Neuron (in vitro differentiated cells): ENCODE results near the gene ZDHHC1.

Source experiments
- H2AFZ ChIP-seq: one replicate; pipeline ENCODE4 v1.6.1; 2013; ENCODE audit warnings: low read depth, mild to moderate bottlenecking, inconsistent platforms, low read length, moderate library complexity
- H3K27me3 ChIP-seq: one replicate; pipeline ENCODE4 v1.6.1; 2013; ENCODE audit warnings: low read length; ENCODE audit not compliant: insufficient read depth
- H3K36me3 ChIP-seq: one replicate; pipeline ENCODE4 v1.6.1; 2013; ENCODE audit warnings: low read length; ENCODE audit not compliant: insufficient read depth
- H3K4me1 ChIP-seq: one replicate; pipeline ENCODE4 v1.6.1; 2013; ENCODE audit warnings: low read length; ENCODE audit not compliant: insufficient read depth
- H3K4me3 ChIP-seq: 2 replicates; pipeline ENCODE4 v1.5.1; 2013; ENCODE audit warnings: mild to moderate bottlenecking, low read length, moderate library complexity
- H3K9me3 ChIP-seq: one replicate; pipeline ENCODE4 v1.6.1; 2013; ENCODE audit warnings: low read length

The ZDHHC1 gene, protein sequence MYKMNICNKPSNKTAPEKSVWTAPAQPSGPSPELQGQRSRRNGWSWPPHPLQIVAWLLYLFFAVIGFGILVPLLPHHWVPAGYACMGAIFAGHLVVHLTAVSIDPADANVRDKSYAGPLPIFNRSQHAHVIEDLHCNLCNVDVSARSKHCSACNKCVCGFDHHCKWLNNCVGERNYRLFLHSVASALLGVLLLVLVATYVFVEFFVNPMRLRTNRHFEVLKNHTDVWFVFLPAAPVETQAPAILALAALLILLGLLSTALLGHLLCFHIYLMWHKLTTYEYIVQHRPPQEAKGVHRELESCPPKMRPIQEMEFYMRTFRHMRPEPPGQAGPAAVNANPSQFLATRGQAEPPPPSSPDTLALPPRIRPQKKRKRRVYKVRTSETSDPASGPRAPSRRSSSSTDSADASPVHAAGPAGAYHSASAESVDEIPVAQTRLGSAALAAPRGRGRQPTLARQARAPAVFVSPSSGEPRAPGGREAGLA

DNA sequence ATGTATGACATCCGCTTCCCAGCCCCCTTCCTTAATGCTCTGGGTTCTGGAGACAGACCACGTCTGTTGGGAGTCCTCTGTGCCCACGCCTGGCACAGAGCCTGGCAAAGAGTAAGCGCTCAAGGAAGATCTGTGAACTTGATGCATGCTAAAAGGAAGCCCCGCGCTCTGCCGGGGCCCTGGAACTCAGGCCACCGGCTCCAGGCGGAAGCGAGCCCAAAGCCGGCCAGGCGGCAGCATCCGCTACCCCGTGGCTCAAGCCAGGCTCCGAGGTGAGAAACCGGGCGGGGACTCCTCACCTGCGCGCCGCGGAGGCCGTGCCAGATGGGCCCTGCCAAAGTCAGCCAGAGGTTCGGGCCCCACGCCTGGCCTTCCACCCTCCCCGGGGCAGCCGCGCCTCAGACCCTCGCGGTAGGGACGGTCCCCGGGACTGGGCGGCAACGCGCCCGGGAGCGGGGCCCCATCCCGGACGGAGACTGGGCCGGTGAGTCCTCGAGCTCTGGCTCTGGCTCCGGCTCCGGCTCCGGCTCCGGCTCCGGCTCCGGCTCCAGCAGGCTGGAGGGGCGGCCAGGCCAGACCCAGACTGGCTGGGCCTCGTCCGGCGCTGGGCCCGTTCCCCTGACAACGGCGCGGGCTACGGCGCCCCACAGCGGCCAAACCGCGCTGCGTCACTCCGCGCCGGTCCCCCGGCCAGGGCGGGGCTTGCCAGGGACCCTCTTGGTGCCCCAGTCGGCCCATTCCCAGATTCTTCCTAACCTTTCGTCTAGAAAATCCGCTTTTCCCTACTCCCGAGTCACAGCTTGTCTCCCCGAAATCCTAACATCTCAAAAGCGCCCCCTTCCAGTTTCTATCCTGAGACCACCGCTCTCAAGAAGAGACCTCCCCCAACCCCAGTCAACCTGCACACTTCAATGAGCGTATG lies at the start of gene ZDHHC1:
Gene ZDHHC1, minus strand, starts transcription at position 606 of the 922 bp plus-strand sequence. CDS start 8,702 bp downstream, outside the sequence.
- Histone ChIP-seq H3K4me1 (peaks cover 2% of the 10 kb centered on the region), H3K4me3 (peak within 1 kb of the TSS; percentile 65), H3K27me3 (no peaks in the 10 kb centered on the region), H2AFZ (peak within 1 kb of the TSS; percentile 70), H3K9me3 (no peaks in the 10 kb centered on the region), H3K36me3 (no peaks in the 10 kb centered on the region)

DNA sequence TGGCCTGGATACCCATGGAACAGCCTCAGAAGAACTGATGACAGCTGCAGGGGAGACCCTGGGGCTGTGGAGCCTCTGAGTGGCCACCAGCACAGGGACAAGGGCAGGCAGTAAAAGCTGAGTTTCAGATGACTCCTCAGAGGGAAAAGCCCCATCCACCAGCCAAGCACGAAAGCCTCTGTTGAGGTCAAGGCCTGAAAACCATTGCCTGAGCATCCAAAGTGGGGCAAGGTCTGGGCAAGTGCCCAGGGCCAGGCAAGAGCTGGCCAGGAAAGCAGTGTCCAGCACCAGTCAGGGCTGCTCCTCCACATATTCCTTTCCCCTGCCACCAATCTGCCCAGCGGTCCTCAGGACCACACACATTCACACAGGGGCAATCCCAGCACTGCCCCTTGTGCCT lies 48.3 kb upstream of the ZDHHC1 start:
- H3K4me3 ChIP-seq: no peak overlapping the region
- H3K36me3 ChIP-seq: peaks cover 9% of the 10 kb centered on the region
- no peak overlapping the region for H2AFZ ChIP-seq
- no peaks in the 10 kb centered on the region for H3K9me3 ChIP-seq
- H3K4me1 ChIP-seq: no peaks in the 10 kb centered on the region
- H3K27me3 ChIP-seq: no peaks in the 10 kb centered on the region

DNA sequence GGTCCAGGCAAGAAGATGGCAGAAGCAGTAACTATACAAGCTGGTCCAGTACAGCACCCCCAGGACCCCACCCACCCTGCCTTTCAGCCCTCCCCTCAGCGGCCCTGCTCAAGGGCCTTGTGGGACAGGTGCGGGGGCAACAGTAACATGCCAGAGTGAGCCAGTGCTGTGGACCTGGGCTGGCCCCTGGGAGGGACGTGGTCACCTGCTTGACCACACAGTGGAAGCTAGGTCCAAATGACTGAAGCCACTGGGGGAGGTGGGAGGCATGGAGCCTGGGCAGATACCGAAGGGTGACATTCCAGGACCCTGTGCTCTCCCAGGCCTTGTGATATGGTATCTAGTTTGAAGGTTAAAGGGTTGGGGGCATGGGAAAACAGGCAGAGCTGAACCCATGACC lies 47.4 kb upstream of the ZDHHC1 start:
- Histone ChIP-seq H3K4me1 (no peaks in the 10 kb centered on the region), H3K4me3 (no peak overlapping the region), H3K27me3 (no peaks in the 10 kb centered on the region), H3K36me3 (peaks cover 9% of the 10 kb centered on the region), H3K9me3 (no peaks in the 10 kb centered on the region), H2AFZ (no peak overlapping the region)

DNA sequence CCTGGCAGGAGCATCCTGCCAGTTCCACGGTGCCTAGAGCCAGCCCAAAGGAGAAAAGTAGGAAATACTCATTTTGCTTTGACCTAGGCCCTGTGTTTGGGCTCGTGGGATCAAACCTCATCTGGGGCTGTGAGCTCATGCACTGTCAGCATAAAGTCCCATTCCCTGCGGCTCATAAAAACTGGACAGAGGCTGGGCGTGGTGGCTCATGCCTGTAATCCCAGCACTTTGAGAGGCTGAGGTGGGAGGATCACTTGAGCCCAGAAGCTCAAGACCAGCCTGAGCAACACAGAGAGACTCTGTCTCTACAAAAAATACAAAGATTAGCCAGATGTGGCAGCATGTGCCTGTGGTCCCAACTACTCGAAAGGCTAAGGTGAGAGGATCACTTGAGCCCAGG lies 46.8 kb upstream of the ZDHHC1 start:
- H3K4me3 ChIP-seq: no peak overlapping the region
- H3K27me3 ChIP-seq: no peaks in the 10 kb centered on the region
- H3K9me3 ChIP-seq: no peaks in the 10 kb centered on the region
- H3K4me1 ChIP-seq: no peaks in the 10 kb centered on the region
- H3K36me3 ChIP-seq: peaks cover 9% of the 10 kb centered on the region
- H2AFZ ChIP-seq: no peak overlapping the region

DNA sequence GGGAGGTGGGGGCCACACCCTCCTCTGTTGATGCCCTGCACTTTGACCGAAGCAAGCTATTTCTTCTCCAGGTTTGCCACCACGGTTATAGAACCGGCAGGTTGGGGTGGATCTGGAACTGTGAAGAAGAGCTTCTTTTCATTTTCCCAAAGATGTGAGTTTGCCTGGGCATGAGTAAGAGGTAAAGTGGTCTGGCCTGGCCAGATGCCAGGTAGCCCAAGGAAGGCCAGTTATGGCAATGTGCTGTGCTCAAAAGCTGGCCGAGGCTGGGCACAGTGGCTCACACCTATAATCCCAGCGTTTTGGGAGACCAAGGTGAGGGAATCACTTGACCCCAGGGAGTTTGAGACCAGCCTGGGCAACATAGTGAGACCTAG lies 46.0 kb upstream of the ZDHHC1 start:
- Histone ChIP-seq H3K36me3 (peaks cover 9% of the 10 kb centered on the region), H3K4me1 (no peaks in the 10 kb centered on the region), H2AFZ (no peak overlapping the region), H3K27me3 (no peaks in the 10 kb centered on the region), H3K4me3 (no peak overlapping the region), H3K9me3 (no peaks in the 10 kb centered on the region)

DNA sequence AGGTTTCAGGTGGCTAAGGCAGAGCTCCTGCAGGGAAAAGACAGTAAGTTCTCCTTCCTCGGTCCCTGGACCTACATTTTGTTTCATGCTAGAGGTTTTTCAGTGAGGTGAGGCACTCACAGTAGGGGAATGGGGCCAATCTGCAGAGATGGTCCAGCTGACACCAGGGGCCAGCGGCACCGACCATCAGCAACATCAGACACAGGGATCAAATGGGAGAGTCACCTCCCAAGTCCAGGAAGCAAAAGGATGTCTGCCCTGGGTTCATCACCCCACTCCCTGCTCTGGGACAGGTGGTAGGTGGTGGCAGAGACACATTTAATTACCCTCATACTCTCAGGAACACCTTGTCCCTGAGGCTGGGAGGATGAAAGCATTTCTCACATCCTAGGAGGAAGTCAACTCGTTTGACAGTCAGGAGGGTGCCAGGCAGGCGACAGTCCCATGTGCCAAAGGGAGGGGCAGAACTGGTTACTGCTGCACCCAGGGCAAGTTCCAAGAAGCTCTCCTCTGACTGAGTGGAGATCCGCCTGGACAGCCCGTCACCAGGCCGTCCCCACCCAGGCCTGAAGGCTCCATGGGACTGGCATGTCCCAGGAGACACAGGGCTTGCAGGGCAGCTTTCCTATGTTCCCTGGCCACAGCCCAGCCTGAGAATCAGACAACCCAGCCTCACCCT lies 45.5 kb upstream of the ZDHHC1 start:
- H3K4me3 ChIP-seq: no peak overlapping the region
- H3K36me3 ChIP-seq: peaks cover 9% of the 10 kb centered on the region
- H3K27me3 ChIP-seq: no peaks in the 10 kb centered on the region
- no peaks in the 10 kb centered on the region for H3K4me1 ChIP-seq
- no peak overlapping the region for H2AFZ ChIP-seq
- H3K9me3 ChIP-seq: no peaks in the 10 kb centered on the region

DNA sequence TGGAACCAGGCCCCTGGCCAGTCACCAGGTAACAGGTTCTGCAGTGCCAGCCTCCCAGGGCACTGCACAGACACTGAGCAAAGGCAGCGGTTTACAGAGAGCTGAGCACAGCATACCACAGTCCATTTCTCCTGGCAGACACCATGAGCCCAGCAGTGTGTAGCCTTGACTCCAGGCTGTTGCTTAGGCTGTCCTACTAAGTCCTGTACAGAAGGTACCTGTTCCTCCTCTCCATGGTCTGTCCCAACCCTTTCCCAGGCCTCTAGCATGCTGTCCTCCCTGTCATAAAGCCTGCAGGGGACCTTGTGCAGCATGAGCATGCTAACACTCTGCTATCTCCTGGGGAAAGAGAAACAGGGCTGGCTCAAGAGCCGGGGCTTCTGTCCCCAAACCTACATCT lies 44.7 kb upstream of the ZDHHC1 start:
- peaks cover 9% of the 10 kb centered on the region for H3K36me3 ChIP-seq
- H3K4me1 ChIP-seq: no peaks in the 10 kb centered on the region

DNA sequence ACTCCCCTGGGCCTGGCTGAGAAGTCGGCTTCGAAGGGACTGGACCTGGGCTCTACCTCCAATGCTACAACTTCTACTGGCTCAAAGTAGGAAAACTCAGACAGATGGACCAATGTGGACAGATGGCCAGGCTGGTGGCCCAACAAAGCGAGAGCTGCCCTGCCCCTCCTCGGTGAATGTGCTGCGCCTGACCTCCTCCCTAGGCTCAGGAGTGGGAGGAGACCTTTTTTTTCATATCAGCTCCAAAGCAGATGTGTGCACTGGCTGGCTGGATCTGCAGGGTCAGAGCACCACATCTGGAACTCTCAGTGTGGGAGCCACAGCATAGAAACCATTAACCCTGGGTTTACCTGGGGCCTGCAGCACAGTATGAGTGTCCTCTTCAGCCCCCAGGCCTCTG lies 43.9 kb upstream of the ZDHHC1 start:
- Histone ChIP-seq H3K4me3 (no peak overlapping the region), H3K27me3 (no peaks in the 10 kb centered on the region), H3K36me3 (peaks cover 9% of the 10 kb centered on the region), H3K4me1 (no peaks in the 10 kb centered on the region), H2AFZ (no peak overlapping the region), H3K9me3 (no peaks in the 10 kb centered on the region)

More for the DNA sequence above, 44.7 kb upstream of the ZDHHC1 start:
- H2AFZ ChIP-seq: no peak overlapping the region
- no peaks in the 10 kb centered on the region for H3K27me3 ChIP-seq
- no peaks in the 10 kb centered on the region for H3K9me3 ChIP-seq
- H3K4me3 ChIP-seq: no peak overlapping the region

DNA sequence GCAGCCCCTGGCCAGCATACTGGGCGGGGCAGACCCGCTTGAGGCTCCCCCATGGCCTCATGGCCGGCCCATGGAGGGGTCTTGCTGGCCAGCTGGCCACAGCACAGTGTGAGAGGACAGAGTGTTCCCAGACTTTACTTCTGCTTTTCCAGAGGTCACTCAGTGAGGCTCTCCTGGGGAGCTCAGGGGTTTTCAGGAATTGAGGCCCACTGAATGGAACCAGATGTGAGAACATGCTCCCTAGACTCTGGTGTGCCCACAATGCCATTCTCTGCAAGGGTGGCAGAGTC lies 43.5 kb upstream of the ZDHHC1 start:
- H3K4me1 ChIP-seq: no peaks in the 10 kb centered on the region

DNA sequence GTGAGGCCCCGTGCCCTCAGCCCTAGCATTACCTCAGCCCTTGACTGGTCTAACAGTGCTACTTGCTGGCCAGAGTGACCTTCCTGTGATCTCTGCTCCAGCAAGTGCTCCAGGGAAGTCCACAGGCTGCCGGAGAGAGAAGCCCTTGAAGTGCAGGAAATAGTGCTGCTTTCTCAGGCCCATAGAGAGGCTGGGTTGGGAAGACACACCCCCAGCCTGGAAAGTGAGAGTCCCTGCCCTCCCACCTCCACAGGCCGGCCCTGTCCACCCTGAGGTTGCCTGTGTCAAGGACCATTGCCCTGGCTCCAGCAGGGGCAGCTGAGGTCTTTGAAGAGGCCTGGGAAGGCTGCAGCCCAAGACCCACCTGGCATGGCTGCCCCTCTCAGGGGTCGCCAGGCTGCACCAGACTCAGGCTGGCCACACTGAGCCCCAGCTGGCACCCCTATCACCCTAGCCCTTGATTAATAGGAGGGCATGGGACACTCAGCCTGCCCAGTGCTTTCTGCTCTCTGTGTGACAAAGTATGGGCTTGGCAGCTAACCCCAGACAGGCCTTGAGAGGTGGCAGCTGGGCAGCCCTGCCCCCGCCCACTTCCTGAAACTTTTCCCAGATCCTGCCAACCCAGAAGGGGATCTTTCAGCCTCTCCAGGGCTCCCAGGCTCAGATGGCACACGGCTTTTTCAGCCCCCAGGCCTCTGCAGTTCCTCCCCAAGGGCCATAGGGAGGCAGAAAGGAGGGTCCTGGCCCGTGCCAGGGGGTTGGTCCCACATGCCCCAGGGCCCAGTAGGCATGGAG lies 43.0 kb upstream of the ZDHHC1 start:
- peaks cover 4% of the 10 kb centered on the region for H3K4me1 ChIP-seq
- no peaks in the 10 kb centered on the region for H3K9me3 ChIP-seq
- H3K36me3 ChIP-seq: peaks cover 9% of the 10 kb centered on the region
- H3K4me3 ChIP-seq: no peak overlapping the region
- H2AFZ ChIP-seq: no peak overlapping the region
- no peaks in the 10 kb centered on the region for H3K27me3 ChIP-seq

More for the DNA sequence above, 43.5 kb upstream of the ZDHHC1 start:
- H3K4me3 ChIP-seq: no peak overlapping the region
- H3K27me3 ChIP-seq: no peaks in the 10 kb centered on the region
- H3K36me3 ChIP-seq: peaks cover 9% of the 10 kb centered on the region
- H2AFZ ChIP-seq: no peak overlapping the region
- no peaks in the 10 kb centered on the region for H3K9me3 ChIP-seq

DNA sequence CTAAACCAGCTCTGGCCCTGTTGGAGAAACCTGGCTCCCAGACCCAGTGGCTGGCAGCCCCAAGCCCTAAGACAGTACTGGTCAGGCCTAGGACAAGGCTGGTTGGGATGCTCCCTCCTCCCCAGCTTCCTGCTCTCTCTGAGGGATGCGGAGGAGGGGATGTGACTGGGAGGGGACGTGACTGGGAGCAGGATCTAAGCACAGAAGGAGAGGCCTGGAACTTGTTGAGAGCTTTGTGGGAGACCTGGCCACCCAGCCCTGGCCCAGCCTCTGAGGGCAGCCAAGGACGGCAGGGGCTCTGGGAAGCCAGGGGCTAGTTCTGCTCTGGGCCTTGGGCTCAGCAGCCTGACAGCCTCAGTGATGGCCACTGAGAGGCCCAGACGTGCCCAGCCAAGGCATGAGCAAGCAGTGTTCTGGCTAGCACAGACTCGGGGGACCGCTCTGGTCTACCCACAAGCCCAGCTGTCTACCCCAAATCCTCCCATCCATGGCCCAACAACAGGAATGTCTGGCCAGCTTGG lies 41.9 kb upstream of the ZDHHC1 start:
- no peak overlapping the region for H2AFZ ChIP-seq
- H3K4me1 ChIP-seq: peaks cover 11% of the 10 kb centered on the region
- no peaks in the 10 kb centered on the region for H3K9me3 ChIP-seq
- peaks cover 12% of the 10 kb centered on the region for H3K36me3 ChIP-seq
- no peak overlapping the region for H3K4me3 ChIP-seq
- no peaks in the 10 kb centered on the region for H3K27me3 ChIP-seq

DNA sequence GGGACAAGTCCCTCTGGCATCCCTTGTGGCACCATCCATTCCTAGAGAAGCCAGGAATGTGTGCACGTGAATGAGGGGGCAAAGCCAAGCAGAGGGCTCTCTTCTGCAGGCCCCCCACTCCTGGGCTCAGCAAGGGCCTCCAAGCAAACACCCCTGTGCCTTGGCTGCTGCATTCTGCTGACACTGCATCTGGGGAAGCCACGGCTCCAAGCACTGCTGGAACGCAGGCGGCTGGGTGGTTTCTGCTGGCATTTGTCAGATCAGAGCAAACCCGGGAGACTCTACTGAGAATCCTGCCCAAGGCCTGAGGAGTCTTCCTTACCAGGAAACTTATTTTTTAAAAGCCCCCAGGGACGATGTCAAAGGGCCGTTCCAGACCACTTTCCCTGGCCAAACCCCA lies 41.3 kb upstream of the ZDHHC1 start:
- Histone ChIP-seq H3K4me3 (no peak overlapping the region), H3K9me3 (no peaks in the 10 kb centered on the region), H3K36me3 (peaks cover 16% of the 10 kb centered on the region), H2AFZ (no peak overlapping the region), H3K4me1 (peaks cover 11% of the 10 kb centered on the region), H3K27me3 (no peaks in the 10 kb centered on the region)
